Uterus (tissue), 4 donors: ENCODE results near the gene GLS. TPM values are rescaled to one million over a fixed set of nuclear protein-coding genes. Genes with fewer than 3 reads are reported as not detected.

Source experiments
- DNase-seq, 2 donors: peaks; one replicate each; pipeline ENCODE4 v3.0.0-alpha.2; 2019 to 2020
- H3K27ac ChIP-seq, 2 donors: fragments of 200-600 bp; sonication (generic); 1 replicate in 1 of 2; 2 replicates in 1 of 2; pipeline ENCODE4 v1.5.1; 2016 to 2018
- H3K27me3 ChIP-seq, 2 donors: fragments of 200-600 bp; sonication (generic); one replicate each; pipeline ENCODE4 v1.5.1; 2018 to 2019; ENCODE audit warnings: control low read depth in 1 of 2
- H3K36me3 ChIP-seq, 2 donors: fragments of 200-600 bp; sonication (generic); one replicate each; pipeline ENCODE4 v1.5.1; 2019; ENCODE audit warnings: control low read depth in 1 of 2
- H3K4me1 ChIP-seq, 2 donors: fragments of 200-600 bp; sonication (generic); one replicate each; pipeline ENCODE4 v1.5.1; 2018 to 2019; ENCODE audit warnings: control low read depth in 1 of 2
- H3K4me3 ChIP-seq, 2 donors: fragments of 200-600 bp; sonication (generic); 1 replicate in 1 of 2; 2 replicates in 1 of 2; pipeline ENCODE4 v1.5.1; 2018 to 2019; ENCODE audit warnings: mild to moderate bottlenecking in 1 of 2
- H3K9me3 ChIP-seq, 2 donors: fragments of 200-600 bp; sonication (generic); one replicate each; pipeline ENCODE4 v1.5.1; 2019; ENCODE audit warnings: control low read depth in 1 of 2
- POLR2A ChIP-seq, 2 donors: fragments of 450-650 bp; IDR thresholded peaks; one replicate each; pipeline ENCODE4 v1.6.1; 2016; ENCODE audit warnings: antibody characterized with exemption in 2 of 2, mild to moderate bottlenecking in 1 of 2, moderate library complexity in 1 of 2
- intact Hi-C: fragments of 100-400 bp; cut with DNase I; formaldehyde crosslinking; loops from one replicate; pipeline ENCODE4 v1.15.1; 2023; ENCODE audit warnings: low total_unique reads
- total RNA-seq, 4 donors: library from RNA; depleted of rRNA in 3 of 4; stranded (reverse); fragments of >200 nt in 3 of 4; gene quantifications; one replicate each; pipeline versions ENCODE4 v1.1.0 to v1.2.4, GENCODE V29; 2014 to 2023
- TF ChIP-seq, protein P1 (sequence below), 4 experiments: fragments of 200-600 bp in 2 of 4; fragments of 450-650 bp in 2 of 4; sonication (generic) in 2 of 4; IDR thresholded peaks; one replicate each; pipeline ENCODE4 v1.5.1; 2016 to 2019; ENCODE audit warnings: antibody characterized with exemption in 4 of 4, mild to moderate bottlenecking in 2 of 4, moderate library complexity in 1 of 4
- donor health status: DM: yes; HTN: yes; CAD: no.

GLS gene
- total RNA-seq, 4 donors from 2014 or later: 89.7 to 202 (median 156) TPM

- intact Hi-C loops: no loop called here
- Histone ChIP-seq H3K4me3 (no peak overlapping the region), H3K4me1 (no peaks in the 10 kb centered on the region), H3K36me3 (no peaks in the 10 kb centered on the region), H3K27ac (no peak overlapping the region), H3K27me3 (no peaks in the 10 kb centered on the region), H3K9me3 (no peaks in the 10 kb centered on the region)
- TF ChIP-seq, protein P1, sequence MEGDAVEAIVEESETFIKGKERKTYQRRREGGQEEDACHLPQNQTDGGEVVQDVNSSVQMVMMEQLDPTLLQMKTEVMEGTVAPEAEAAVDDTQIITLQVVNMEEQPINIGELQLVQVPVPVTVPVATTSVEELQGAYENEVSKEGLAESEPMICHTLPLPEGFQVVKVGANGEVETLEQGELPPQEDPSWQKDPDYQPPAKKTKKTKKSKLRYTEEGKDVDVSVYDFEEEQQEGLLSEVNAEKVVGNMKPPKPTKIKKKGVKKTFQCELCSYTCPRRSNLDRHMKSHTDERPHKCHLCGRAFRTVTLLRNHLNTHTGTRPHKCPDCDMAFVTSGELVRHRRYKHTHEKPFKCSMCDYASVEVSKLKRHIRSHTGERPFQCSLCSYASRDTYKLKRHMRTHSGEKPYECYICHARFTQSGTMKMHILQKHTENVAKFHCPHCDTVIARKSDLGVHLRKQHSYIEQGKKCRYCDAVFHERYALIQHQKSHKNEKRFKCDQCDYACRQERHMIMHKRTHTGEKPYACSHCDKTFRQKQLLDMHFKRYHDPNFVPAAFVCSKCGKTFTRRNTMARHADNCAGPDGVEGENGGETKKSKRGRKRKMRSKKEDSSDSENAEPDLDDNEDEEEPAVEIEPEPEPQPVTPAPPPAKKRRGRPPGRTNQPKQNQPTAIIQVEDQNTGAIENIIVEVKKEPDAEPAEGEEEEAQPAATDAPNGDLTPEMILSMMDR (IDR thresholded peaks at IDR 0.05): no peak
- no peak for TF ChIP-seq POLR2A (IDR thresholded peaks at IDR 0.05)
- no peak for DNase-seq
These were observed 54.4 kb downstream of the GLS start for GRCh38 chr2:190935054-190935453.

DNA sequence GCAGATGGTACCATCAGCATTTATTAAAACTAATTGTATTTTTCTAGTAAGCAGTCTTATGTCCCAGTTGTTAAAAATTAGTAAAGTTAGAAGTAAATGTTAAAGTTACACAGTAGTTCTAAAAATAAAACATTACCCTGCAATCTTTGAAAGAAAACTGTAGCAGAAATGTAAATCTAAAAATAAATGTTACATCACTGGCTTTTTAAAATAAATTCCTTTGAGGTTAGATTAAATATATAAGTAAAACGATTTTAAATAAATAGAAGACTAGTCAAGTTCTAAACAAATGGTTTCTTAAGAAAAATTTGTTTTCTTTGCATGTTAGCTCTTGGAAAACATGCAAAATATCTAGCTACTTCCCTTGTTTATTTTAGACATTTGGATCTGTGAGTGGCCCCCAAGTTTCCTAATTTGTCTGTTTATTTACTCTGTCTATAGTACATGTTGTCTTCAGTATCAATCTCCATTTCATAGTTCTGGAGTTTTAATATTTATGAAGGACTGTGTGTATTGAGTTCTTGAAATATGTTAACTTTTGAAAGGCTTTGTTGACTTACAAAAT is 58.2 kb downstream of the GLS start:
- no peak for TF ChIP-seq POLR2A (IDR thresholded peaks at IDR 0.05)
- TF ChIP-seq, protein P1 (IDR thresholded peaks at IDR 0.05): no peak
- Histone ChIP-seq H3K4me1 (no peaks in the 10 kb centered on the region), H3K4me3 (no peak overlapping the region), H3K27me3 (no peaks in the 10 kb centered on the region), H3K27ac (no peak overlapping the region), H3K9me3 (no peaks in the 10 kb centered on the region), H3K36me3 (no peaks in the 10 kb centered on the region)
- intact Hi-C loops: no loop called here
- no peak for DNase-seq

DNA sequence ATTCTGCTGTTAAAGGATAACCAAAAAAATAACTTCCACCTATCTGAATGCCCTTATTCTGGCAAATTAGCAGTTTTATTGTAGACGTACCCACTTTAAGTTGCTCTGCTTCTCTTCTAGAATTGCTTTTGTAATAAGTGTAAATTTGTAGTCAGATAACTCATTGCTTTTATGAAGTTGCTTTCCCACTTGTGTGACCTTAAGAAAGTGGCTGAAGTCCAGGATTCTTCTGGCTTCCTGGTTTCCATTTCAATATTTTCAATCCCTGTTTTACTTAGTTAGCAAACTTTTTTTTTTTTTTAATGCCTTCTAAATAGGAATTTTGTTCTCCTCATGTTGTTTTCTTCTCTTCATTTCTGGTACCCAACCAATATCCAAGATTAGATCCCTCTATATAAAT is 59.8 kb downstream of the GLS start:
- intact Hi-C loops: no loop called here
- Histone ChIP-seq H3K4me1 (no peaks in the 10 kb centered on the region), H3K4me3 (no peak overlapping the region), H3K27me3 (no peaks in the 10 kb centered on the region), H3K9me3 (no peaks in the 10 kb centered on the region), H3K36me3 (no peaks in the 10 kb centered on the region), H3K27ac (no peak overlapping the region)
- no peak for TF ChIP-seq POLR2A (IDR thresholded peaks at IDR 0.05)
- TF ChIP-seq, protein P1 (IDR thresholded peaks at IDR 0.05): no peak
- no peak for DNase-seq

DNA sequence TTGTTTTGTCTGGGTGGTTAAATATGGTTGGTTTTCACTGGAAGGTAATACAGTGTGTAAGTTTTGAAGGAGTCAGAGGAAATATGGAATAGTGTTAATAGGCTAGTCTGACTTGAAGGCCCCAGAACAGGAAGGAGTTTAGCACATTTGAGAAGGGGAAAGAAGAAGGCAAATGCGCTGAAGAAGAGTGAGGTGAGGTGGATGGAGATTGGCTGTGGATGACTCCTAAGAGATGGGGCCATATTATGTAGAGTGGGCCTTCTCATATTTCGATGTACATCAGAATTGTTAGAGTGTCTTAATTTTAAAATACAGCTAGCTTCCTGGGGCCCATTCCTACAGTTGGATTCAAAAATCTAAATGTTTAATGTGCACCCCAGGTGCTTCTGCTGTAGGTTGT is 61.0 kb downstream of the GLS start:
- H3K27me3 ChIP-seq: no peaks in the 10 kb centered on the region
- no peak for TF ChIP-seq POLR2A (IDR thresholded peaks at IDR 0.05)
- TF ChIP-seq, protein P1 (IDR thresholded peaks at IDR 0.05): no peak
- no peaks in the 10 kb centered on the region for H3K4me1 ChIP-seq
- no peak overlapping the region for H3K4me3 ChIP-seq
- no peak for DNase-seq
- no peaks in the 10 kb centered on the region for H3K9me3 ChIP-seq
- no peaks in the 10 kb centered on the region for H3K36me3 ChIP-seq
- no peak overlapping the region for H3K27ac ChIP-seq
- intact Hi-C loops: no loop called here

GRCh38 chr2:190942697-190943096 is 62.1 kb downstream of the GLS start:
- H3K4me3 ChIP-seq: no peak overlapping the region
- H3K36me3 ChIP-seq: no peaks in the 10 kb centered on the region
- TF ChIP-seq, protein P1 (IDR thresholded peaks at IDR 0.05): no peak
- TF ChIP-seq POLR2A (IDR thresholded peaks at IDR 0.05): no peak
- intact Hi-C loops: no loop called here
- peaks cover 0 to 6% of the 10 kb centered on the region in 2 donors for H3K4me1 ChIP-seq
- H3K27me3 ChIP-seq: no peaks in the 10 kb centered on the region
- no peaks in the 10 kb centered on the region for H3K9me3 ChIP-seq
- DNase-seq: no peak
- no peak overlapping the region for H3K27ac ChIP-seq
